SW 1271 (cell line): ENCODE data around the gene SNAPIN.
"Not testable (repeated sequence)": the region's sequence is repeated elsewhere in the genome, so short reads cannot be mapped to it uniquely, and the experiment has no call there.

Experiments used
- DNase-seq, 2 experiments: peaks; one replicate each; lab custom pipeline; 2025; lab: John Stamatoyannopoulos, UW

The SNAPIN gene

DNA sequence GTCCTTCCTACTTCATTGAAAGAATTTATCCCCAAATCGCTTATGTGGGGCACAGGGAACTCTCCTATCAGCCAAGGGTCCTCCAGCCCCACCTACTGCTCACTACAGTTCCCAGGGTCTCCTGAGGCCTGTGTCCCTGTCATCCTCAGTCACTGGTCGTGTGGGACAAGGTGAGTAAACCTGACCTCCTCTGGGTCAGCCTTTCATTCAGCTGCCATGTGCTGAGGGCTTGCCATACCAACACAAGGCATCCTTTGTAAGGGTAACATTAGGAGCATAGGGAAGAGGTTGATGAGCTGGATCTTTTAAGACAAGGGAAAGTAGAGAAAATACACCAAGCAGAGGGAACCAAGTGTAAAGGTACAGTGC lies 11.2 kb upstream of the SNAPIN start:
- DNase-seq: no peak

DNA sequence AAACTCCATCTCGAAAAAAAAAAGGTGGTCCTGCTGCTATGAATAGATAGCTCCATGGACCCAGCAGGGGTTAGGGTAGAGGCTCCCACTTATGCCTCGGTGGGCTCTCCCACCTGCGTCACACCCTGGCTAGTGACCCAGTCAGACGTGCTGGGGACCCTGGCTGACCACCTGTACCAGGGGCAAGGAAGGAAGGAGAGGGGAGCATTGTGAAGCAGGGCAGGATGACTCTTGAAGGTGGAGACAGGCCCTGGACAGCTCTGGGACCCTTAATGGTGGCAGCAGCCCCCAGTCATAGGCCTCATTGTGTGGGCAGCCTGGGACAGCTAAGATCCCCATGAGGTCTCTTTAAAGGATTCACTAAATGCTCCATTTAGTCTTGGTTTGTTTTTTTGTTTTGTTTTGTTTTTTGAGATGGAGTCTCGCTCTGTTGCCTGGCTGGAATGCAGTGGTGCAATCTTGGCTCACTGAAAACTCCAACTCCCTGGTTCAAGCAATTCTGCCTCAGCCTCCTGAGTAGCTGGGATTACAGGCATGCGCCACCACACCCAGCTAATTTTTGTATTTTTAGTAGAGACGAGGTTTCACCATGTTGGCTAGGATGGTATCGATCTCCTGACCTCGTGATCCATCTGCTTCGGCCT lies 10.4 kb upstream of the SNAPIN start:
- no peak for DNase-seq

DNA sequence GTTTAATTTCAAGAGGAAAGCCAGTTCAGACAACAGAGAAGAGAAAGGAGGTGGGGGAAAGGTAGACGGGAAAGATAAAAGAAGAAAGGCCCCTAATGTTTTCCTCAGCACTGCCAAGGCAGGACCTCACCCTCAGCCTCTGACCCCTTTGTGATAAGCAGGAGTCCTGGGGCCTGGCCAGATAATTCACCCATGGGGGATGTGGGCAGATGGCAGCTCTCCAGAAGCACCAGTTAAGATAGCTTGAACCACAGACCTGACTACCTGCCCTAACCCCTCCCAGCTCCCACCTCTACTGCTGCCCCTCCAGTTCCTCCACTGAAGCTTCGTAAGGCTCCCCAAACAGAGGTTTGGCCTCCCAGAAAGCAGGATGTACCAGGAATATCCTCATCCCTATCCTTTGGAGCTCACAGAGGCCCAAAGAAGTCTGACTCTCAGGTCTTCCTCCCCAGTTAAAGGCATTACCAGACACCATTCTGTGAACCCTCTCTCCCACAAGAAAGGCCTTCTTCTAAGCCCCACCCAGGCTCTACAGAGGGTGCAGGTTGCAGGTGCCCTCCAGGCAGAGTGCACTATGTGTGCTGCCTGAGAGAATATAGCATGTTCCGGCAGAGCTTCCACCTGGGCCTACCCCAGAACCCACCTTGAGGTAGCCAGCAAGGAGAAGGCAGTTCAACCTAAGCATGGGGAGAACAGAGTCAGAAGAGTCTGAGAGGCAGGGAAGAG lies 9.2 kb upstream of the SNAPIN start:
- DNase-seq: no peak

DNA sequence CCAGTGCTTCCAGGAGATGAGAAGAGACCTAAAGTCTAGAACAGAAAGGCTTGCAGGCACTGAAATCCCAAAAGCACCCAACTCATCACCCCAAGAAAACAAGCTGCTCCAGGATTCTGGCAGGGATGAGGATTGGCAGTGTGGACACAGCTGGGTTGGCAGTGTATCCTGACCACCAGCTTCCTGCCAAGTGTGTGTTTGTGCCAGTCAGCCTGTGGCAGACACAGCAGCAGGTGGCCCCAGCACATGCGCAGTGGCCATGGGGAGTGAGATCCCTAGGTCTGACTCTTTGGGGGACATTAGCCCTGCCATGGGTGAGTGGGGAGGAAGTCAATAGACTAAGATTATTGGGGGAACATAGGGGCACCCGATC lies 8.7 kb upstream of the SNAPIN start:
- DNase-seq: no peak

DNA sequence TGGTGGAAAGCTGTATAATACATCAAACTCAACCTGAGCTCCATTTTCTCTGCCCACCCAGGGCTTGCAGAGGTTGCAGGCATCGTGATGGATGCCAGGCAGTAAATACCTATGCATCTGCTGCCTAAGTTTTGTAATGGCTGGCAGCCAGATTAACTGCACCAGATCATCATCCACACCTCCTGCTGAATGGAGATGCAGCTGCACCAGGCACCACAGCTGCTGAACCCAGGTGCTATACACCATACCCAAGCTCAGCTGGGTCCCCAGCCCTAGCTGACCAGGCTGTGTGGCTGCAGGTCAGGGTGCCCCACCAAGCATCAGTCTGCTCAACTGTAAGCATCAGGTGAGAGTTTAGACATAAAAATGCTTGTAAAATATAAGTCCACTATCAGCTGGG lies 6.7 kb upstream of the SNAPIN start:
- DNase-seq: no peak

DNA sequence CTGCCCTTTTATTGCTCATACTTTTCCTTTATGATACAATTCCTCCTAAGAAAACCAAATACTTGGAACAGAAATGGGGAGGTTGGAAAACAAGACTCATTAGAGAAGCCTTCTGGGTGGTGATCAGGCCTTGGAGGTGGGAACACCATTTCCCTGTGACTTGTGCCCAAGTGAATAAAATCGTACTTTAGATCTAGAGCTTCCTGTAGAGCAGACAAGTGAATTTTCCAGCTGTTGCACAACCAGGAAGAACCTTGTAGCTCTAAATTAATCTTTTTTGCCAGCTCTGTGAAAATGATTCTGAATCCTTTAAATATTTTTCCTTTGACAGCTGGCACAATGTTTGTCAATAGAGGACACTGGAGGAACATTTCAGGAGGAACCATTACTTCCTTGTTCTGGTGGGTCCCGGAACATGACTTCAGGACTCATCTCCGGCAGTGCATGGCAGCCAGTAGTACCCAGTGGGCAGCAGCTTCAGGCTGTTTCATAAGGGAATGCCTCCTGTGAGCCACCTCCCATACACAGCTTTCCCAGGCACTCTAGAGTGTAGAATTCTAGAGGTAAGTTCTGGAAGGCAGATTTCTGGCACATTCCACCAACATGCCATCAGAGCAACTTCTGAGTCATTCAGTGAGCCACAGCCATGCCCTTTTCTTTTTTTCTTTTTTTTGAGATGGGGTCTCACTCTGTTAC lies 5.5 kb upstream of the SNAPIN start:
- DNase-seq: no peak

DNA sequence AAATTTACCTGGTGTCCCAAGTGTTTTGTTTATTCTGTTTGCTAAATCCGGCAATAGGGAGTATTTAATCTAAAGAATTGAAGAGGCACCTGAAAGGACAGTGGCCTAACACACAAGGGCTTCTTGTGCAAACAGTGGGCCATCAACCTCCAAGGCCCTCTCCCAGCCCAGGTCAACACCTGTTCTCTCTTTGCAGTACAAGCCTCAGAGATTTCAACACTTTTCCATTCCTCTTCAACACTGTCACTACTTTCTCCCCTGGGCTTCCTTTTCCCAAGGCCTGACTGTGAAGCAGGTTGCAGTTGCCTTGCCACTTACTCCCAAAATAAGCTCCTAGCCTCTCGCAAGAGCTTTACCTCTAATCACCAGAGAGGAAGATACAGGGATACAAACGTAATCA lies 3.2 kb upstream of the SNAPIN start:
- DNase-seq: no peak

DNA sequence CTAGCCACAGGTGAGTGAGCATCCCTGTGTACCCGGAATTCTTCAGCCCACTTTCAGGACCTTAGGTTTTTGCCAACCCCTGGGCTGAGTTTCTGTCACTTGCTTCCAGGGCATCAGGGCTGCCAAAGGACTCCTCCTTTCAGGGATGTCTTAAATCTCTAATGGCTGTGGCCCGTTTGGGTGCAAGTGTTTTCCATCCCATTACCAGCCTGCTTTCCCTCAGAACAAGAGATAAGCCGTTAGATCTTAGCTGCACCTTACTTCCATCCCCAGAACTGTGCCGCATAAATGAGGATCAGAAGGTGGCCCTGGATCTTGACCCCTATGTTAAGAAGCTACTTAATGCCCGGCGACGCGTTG lies 652 bp downstream of the SNAPIN start:
- no peak for DNase-seq

DNA sequence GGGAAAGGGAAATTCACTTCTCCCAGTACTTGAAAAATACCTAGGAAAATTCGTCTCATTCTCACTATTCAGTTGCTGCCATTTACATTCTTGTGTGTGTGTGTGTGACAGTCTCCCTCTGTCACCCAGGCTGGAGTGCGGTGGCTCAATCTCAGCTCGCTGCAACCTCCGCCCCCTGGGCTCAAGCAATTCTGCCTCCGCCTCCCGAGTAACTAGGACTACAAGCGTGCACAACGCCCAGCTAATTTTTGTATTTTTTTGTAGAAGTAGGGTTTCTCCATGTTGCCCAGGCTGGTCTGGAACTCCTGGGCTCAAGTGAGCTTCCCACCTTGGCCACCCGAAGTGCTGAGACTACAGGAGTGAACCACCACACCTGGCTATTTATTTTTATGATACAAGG lies 1.2 kb downstream of the SNAPIN start:
- DNase-seq: no peak

DNA sequence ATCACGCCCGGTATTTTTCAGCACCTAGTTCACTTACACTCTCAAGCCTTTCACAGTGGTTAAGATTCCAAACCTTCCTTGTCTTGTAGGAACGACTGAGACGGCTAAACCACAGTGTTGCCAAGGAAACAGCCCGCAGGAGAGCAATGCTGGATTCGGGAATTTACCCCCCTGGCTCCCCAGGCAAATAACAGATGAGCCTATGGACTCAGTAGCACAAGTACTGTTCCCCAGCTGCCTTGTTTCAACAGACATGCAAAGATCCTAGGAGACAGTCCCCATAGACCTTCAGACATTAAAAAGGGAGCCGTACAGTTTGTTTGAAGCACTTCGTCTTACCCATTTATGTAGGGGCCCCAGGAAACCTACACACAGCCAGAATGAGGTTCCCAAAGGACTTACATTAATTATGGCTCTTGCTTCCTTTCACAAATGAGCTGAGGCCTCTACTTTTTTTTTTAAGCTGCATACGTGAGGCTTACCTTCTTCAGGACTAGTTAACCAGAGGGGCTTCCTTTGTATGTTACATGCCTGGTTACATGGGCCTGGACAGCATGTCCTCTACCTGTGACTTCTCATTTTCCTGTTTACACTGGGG lies 2.7 kb downstream of the SNAPIN start:
- DNase-seq: no peak

DNA sequence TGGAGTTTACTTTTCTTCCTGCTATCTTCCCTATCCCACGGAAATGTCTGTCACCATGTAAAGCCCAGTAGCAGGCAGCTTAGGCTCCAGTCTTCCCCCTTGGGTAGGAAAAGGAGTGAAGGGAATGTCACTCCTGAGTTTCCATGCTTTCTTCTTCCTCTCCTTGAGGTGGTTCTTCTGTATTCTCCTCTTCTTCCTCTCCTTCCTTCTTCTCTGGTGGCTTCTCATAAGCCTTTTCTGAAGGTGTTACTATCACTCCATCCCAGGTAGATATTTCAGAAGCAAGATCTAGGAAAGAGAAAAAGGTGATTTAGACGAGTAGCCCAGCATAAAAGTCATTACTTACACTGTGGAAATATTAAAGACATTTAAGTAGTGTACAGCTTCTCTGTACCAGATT lies 3.8 kb downstream of the SNAPIN start:
- DNase-seq: no peak

DNA sequence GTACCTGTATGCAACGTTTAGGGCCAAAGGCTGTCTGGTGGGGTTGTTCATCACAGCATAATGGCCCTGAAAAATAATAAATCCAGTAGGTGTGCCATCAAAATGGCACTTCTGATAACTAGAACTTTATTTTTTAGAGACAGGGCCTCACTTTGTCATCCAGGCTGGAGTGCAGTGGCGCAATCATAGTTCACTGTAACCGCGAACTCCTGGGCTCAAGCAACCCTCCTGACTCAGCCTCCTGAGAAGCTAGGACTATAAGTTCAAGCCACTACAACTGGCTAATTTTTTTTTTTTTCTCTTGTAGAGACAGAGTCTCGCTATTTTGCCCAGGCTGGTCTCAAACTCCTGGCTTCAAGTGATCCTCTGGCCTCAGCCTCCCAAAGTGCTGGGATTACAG lies 4.7 kb downstream of the SNAPIN start:
- no peak for DNase-seq

DNA sequence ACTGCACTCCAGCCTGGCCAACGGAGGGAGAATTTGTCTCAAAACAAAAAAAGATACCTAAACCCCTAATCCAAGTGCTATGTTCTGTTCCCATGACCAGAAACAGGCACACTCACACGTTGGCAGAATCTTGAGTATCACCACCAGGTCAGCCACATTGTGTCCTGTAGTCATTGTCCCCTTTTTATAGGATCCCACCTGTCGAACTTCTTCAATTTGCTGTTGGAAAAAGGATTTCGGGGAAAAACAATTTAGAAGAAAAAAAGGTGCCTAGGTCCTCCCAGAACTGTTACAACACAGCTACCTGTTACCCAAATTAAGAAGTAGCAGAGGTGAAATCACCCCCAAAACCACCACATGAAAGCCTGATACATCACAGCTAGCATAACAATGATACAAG lies 8.9 kb downstream of the SNAPIN start:
- no peak for DNase-seq

DNA sequence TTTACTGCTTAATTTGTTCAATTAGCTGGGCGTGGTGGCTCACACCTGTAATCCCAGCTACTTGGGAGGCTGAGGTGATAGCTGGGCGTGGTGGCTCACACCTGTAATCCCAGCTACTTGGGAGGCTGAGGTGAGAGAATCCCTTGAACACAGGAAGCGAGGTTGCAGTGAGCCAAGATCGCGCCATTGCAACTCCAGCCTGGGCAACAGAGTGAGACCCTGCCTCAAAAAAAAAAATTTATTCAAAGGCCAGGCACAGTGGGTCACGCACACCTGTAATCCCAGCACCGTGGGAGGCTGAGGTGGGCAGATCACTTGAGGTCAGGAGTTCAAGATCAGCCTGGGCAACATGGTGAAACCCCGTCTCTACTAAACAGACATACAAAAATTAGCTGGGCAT lies 10.2 kb downstream of the SNAPIN start:
- DNase-seq: not testable (repeated sequence)

DNA sequence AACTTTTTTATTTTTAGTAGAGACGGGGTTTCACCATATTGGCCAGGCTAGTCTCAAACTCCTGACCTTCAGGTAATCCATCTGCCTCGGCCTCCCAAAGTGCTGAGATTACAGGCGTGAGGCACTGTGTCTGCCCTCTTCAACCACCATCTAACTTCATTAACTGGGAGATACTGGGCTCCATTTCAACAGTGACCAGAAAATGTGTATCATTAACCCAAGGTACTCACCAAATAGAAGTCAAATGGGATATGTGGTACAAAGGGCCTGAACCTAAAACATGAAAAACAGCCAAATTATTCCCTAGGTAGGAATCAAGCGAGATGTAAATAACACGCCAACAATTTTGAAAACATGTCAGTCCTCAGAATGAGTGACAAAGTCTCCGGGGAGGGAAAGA lies 11.1 kb downstream of the SNAPIN start:
- DNase-seq: no peak

DNA sequence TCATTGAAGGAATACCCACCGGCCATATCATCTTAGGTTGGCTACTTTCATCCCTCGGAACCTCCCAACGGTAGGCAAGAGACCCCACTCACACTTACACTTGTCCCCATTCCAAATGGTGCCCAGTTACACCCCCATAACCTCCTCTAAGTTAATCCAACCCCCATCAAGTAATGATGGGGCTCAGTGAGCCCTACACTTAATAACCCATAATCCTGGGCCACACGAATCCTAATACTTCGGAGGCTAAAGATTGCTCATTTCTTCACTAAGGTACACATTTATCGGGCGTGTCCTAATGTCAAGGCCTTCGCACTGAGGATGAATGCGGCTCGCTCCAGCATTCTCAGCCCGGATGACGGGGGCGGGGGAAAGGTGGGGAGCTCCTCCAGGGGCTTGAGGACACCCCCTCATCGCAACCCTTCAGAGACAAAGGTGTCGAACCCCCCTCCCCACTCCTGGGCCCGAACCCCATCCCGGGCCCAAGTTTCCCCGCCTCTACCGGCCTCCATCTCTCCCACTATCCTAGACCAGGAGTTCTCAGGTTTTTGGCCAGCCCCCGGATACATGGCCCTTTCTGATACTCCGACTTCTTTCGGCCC lies 11.9 kb downstream of the SNAPIN start:
- DNase-seq: no peak

DNA sequence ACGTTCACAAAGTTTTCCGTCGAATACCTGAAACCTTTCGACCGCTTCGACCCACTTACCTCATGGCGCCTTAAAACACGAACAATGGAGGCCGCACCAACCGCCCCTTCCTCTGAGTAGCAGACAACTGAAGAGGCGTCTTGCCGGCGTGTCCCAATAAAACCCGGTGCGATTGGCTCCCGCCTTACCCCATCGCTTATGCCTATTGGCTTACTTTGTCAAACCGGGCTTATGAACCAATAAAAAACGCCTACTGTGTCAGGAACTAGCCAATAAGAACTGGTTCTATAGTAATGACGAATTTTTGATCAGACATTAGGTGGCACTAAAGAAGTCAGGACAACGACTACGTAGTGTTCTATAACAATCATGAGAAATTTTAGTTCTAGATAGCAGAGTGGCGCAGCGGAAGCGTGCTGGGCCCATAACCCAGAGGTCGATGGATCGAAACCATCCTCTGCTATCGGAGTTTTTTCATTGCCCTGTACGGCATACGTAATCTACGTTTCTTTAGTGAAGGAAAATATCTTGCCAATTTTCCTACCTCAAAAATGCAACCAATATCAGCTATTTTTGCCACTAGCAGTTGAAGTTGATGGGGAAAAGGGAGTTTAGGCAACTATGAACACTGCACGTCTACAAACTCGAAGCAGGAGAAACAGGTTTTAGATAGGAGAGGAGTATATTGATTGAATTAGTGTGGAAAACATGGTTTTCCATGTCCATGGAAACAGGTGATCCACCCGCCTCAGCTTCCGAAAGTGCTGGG lies 12.5 kb downstream of the SNAPIN start, which contains the start of gene ILF2:
ILF2 (minus strand) TSS at position 135 of the 769 bp plus-strand sequence; CDS start at position 64, 71 bp downstream.
- DNase-seq: peak; percentile 94 to 98

DNA sequence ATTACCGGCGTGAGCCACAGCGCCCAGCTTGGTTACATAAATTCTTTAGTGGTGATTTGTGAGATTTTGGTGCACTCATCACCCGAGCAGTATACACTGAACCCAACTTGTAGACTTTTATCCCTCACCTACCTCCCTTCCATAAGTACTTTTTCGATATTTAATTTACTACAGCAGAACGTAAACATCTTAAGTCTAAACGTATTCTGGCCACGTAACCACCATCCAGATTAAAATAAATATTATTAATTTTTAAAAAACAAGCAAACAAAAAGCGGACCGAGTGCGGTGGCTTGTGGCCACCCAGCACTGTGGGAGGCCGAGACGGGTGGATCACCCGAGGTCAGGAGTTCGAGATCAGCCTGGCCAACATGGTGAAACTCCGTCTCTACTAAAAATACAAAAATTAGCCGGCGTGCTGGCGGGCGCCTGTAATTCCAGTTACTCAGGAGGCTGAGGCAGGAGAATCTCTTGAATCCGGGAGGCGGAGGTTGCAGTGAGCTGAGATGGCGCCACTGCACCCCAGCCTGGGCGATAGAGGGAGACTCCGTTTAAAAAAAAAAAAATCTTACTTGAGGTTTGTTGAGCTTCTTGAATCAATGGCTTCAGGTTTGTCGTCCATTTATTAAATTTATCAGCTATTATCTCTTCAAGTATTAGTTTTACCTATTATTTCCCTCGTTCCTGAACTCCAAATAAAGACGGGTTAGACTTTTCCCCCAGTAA lies 13.3 kb downstream of the SNAPIN start:
- peak; percentile 55 to 83 for DNase-seq

DNA sequence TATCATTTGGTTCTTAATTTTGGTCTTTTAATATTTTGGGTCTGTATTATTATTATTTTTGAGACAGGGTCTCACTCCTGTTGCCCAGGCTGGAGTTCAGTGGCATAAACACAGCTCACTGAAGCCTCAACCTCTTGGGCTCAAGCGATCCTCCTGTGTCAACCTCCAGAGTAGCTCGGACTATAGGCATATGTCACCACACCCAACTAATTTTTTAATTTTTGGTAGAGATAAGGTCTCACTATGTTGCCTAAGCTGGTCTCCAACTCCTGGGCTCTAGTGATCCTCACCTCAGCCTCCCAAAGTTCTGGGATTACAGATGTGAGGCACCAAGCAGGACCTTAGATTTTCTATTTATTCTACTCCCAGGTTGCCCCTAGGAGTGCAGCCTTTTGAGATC lies 15.0 kb downstream of the SNAPIN start:
- no peak for DNase-seq

DNA sequence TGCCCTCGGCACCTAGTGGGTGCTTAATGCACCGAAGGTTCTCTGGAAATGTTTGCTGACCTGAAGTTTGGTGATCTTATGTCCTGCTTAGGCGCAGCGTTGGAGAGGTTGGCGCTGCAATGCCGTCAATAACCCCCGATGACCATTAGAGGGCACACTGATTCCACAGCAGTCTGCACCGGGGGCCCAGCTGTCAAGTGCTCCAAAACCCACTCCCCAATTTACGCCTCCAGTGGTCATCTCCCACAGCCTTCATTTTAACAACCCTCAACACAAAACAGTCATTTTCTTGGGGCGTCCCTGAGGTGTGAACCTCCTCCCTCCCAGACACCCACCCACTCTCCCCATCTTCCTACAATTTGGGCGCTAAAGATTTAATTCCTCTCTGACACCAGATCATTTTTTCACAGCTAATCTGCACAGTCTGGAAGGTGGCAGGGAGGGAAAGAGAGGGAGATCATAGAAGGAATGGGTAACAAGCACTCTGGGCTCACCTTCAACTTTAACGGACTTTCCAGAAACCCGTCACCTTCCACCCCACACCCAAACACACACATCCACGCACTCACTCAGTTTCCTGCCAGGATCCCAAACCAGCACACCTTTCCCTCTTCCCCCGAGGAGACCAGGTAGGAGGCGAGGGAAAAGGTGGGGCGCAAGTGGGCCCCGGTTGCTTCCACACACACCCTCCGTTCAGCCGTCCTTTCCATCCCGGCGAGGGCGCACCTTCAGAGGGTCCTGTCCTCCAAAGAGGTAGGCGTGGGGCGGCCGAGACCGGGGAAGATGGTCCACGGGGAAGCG lies 19.4 kb downstream of the SNAPIN start:
- DNase-seq: peak in 1 of 2 experiments; percentile 28
